HCEC 1CT (cell line): ENCODE measurements around the gene SPACA6.
A peak's percentile ranks its signal among the peaks of the same experiment; 100 is the strongest.
"Not testable (repeated sequence)": the region's sequence is repeated elsewhere in the genome, so short reads cannot be mapped to it uniquely, and the experiment has no call there.

ENCODE experiments used
- DNase-seq: peaks from one replicate; pipeline ENCODE4 v3.0.0-alpha.2; 2017

The SPACA6 gene

GRCh38 chr19:51693260-51693659 is at the start of gene SPACA6:
Gene SPACA6 (plus strand): TSS chr19:51693330. CDS start chr19:51693527, 197 bp downstream.
- no peak for DNase-seq

GRCh38 chr19:51644636-51645271 is 48.4 kb upstream of the SPACA6 start:
- no peak for DNase-seq

DNA sequence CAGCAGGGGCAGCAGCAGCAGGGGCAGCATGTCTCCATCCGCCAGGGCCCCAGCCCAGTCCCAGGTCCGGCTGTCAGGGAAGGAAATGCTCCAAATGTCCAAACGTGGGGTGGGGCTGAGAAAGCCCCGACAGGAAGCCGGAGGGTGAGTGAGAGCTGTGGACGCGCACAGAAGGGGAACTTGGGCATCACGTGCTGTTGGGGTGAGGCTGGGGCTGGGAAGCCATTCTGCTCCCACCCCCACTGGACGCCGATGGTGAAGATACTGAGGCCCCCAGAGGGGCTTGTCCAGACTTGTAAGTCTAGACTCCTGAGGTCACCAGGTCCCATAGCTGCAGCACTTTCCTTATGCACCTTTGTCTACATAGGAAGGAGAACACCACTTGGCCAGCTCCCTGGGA is 46.4 kb upstream of the SPACA6 start, which contains the start of gene SIGLEC14:
TSS of gene SIGLEC14 (minus strand) at position 96 of the 400 bp plus-strand sequence. CDS start at position 30, 66 bp downstream.
- DNase-seq = not testable (repeated sequence)

DNA sequence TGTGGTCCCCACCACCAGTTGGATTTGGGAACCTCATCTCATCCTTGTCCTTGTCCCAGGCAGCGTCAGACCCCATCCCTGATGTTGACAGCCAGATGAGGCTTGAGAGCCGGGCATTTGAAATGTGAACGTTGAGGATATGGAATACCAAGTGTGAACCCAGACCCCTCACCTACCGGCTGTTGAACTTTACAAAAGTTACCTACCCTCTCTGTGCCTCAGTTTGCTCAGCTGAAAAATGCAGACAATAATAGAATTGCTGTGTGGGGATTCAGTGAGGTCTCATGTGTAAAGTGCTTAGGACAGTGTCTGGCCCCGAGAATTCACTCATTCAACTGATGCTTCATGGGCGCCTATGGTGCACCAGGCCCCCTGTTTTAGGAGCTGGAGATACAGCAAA is 45.8 kb upstream of the SPACA6 start:
- DNase-seq = no peak

DNA sequence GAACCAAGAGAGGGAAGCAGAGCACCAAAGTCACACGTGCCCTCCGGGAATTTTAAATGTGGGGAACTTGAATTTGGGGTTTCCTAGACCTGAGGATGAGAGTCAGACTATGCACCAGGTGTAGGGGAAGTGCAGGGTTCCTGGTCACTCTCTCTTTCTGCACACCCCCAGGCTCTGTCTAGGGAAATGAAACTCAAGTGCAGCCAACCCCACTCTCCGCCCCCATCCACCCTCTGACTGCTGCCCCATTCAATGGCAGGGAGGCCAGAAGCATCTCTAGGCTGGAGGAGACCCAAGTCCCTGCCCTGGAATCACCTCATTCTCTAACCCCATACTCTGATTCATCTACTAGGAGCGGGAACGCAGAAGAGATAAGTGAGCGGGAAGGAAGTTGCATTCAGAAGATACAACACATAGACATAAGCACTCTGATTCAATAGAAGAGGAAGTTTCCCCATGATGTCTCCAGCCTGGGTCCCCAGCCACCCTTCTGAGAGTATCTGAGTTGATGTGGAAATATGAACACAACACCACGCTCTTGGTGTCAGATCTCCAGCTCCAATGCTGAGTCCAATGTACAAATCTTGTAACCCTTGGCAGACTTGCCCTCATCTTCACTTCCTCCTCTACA is 41.8 kb upstream of the SPACA6 start:
- no peak for DNase-seq

DNA sequence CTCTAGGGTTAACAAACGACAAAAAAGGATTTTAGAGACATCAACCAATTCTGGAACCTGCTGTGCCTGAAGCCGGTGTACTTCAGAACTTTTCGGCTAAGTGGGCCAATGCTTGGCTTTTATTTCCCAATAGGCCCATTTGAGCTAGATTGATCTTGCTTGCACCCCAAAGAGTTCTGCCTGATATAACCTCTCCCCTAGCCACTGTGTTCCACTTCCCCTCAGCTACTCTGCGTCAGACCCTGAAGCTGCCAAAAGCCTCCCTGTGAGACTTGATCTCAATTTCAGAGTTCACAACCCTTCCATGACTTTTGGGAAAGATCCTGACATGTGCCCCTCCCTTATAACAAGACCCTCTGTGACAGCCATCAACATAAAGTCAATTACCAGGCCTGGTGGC is 40.9 kb upstream of the SPACA6 start:
- no peak for DNase-seq

DNA sequence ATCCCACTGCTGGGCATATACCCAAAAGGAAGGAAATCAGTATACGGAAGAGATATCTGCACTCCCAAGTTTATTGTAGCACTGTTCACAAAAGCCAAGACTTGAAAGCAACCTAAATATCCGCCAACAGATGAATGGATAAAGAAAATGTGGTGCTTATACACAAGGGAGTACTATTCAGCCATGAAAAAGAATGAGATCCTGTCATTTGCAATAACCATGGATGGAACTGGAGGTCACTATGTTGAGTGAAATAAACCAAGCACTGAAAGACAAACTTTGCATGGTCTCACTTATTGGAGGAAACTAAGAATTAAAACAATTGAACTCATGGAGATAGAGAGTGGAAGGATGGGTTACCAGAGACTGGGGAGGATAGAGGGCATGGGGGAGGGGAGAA is 40.0 kb upstream of the SPACA6 start:
- no peak for DNase-seq

DNA sequence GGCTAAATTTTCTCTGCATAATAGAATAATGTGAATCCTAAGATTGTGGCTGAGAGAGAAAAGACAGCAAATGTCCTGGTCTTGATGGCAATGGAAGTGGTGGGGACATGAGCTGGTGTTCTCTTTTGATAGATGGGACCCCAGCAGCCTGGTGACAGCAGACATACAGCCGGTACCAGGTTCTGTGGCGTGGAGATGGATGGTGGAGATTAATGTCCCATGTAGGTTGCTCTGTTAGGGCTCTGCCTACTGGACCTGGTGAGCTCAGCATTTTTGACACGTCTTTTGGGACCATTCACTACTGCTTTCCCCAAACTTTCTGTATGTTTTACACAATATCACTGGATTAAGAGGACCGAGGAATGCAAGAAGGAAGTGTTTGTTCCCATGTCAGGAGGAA is 38.3 kb upstream of the SPACA6 start:
- DNase-seq = no peak

DNA sequence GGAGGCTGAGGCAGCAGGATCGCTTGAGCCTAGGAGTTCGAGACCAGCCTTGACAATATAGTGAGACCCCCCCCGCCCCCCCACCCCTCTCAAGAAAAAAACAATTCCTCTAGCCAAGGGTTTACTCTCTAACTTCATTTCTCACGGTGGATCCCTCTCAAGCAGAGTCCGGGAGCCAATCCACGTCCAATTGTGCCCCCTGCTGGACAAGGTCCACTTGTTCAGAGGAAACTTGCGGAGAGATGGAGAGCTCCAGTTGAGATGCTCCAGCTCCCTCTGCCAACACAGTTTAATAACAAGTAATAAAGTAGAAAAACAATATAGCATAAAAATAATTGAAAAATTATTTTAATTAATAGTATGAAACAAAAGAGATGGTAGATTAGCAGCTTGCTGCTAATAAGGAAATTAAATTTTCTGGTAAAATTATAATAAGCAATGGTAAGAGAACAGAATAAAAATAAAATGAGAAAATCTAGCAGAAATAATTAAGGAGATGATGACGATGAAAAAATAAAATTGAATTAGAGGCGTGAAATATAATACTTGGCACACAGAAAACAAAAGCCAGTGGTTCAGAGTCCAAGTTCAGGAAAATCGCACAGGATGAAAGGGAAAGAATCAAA is 32.0 kb upstream of the SPACA6 start:
- DNase-seq = peak; percentile 61

DNA sequence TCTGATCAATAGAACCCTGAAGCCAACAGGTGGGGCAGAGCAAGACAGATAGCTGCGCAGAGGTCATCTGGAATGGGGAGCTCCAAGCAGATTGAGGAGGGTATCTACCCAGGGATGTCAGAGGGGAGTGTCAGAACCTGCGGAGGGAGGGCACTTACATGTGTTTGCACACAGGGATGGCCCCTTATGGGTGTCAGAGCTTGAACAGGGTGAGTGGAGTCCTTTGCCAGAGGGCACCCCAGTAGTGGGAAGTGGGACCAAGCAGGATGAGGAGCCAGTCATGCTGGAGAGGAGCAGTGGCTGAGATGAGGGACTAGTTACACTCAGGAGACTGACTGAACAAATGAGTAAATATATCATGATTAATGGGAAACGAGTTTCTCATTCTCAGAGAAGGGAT is 29.5 kb upstream of the SPACA6 start:
- DNase-seq = no peak

DNA sequence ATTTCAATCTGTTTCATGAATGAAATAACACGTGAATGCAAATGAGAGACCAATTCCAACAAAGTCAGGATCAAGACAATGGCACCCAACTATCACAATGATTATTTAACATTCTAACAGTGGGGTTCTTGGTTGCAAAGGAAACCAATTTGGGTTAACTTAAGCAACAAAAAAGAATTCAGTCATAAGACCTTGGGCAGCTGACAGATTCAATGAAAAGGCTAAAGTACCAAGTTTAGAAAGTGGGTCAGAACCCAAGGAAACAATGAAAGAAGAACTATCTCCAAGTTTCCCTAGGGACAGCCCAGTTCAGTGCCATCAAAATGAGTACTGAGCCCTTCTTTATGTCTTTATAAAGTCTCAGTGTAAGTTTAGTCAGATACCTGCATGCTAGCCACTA is 29.0 kb upstream of the SPACA6 start:
- no peak for DNase-seq

DNA sequence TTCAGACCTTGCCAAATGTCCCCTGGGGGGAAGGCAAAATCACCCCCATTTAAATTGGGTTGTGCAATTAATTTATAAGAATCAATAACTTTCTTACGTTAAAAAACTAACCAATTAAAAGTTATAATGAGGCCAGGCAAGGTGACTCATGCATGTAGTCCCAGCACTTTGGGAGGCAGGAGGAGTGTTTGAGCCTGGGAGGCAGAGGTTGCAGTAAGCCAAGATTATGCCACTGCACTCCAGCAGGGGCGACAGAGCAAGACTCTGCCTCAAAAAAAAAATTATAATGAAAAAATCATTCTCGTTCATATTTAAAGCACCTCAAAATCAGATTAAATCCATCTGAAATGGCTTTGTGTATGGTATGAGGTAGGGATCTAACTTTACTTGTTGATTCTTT is 28.1 kb upstream of the SPACA6 start:
- no peak for DNase-seq

DNA sequence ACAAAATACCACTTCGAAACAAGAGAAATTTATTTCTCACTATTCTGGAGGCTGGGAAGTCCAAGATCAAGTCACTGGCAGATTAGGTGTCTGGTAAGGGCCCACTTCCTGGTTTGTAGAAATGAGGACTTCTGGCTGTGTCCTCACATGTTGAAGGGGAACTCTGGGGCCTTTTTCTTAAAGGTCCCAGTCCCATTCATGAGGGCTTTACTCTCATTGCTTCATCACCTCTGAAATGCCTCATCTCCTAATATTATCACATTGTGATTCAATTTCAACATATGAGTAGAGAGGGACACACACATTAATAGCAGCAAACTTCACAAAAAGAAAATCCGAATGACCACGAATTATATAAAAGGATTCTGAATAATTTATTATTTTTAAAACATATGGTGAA is 24.9 kb upstream of the SPACA6 start:
- DNase-seq = no peak

- peak; percentile 10 for DNase-seq
Observed at GRCh38 chr19:51675911-51676565, 17.1 kb upstream of the SPACA6 start.

DNA sequence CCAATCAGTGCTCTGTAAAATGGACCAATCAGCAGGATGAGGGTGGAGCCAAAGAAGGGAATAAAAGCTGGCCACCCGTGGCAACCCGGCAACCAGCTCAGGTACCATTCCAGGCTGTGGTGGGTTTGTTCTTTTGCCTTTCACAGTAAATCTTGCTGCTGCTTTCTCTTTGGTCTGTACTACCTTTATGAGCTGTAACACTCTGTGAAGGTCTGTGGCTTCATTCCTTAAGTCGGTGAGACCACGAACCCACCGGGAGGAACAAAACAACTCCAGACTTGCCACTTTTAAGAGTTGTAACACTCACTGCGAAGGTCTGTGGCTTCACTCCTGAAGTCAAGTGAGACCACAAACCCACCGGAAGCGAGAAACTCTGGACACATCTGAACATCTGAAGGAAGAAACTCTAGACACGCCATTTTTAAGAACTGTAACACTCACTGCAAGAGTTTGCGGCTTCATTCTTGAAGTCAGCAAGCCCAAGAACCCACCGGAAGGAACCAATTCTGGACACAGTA is 16.5 kb upstream of the SPACA6 start:
- no peak for DNase-seq

DNA sequence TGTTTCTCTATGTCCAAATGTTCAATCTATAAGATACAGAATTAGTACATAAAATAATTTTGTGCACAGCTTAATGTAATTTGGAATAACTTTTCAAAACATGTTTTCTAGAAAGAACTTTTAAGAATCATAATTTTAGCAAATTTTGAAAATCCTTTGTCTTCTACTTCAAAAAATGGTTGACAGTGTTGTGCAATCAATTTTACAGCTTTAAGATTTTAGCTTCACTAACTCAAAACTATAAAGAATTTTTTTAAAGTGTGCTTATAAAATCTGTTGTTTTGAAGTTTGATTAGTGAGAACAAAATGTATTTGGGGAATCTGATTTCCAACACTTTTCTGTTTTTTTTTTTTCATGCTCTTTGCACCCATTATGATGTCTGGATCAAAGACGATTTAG is 12.7 kb upstream of the SPACA6 start:
- no peak for DNase-seq

- peak; percentile 15 for DNase-seq
Observed at GRCh38 chr19:51681286-51681941, 11.7 kb upstream of the SPACA6 start.

GRCh38 chr19:51686171-51686570 is 7.0 kb upstream of the SPACA6 start:
- no peak for DNase-seq

- peak; percentile 75 for DNase-seq
Observed at GRCh38 chr19:51687791-51688670, 5.1 kb upstream of the SPACA6 start.

DNA sequence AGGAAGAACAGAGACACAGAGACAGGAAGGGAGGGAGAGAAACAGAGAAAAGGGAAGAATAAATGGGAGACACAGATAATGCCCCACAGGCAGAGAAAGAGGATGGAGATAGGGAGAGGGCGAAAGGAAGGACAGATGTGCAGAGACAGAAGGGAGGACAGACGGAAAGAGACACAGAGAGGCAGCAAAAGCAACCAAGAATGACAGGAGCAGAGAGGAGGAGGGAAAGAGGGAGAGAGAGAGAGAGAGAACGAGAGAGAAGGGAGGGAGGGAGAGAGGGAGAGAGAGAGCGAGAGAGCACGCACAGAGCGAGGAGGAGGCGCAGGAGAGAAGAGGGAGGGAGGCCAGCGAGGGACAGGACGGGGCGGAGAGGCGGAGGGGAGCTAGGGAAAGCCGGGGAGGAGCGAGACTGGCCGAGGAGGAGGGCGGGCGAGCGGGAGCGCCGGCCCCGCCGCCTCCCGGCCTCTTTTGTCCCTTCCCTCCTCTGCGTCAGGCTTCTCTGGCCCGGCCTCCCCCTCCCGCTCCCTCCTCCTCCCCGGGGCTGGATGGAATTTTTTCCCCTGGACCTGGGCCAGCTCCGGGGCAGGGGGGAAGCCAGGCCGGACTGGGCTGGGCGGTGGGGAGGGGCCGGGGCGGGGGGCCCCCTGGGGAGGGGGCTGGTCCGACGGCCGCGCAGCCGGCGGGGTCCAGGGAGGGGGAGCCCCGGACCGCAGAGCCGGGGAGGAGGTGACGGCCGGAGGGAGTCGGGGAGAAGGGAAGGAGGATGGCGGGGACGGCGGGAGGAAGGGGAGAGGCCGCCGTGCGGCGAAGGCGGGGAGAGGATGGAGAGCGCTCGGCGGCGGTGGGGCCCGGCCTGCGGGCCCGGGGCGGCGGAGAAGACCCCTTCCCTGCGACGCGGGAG is 4.2 kb upstream of the SPACA6 start:
- DNase-seq = peak; percentile 96
